K562 (cell line): ENCODE data around the gene IL36RN. TPM values are rescaled to one million over a fixed set of nuclear protein-coding genes. Genes with fewer than 3 reads are reported as not detected.

Experiments
- ARID2 ChIP-seq: fragments of 450-650 bp; IDR thresholded peaks from 2 replicates; pipeline ENCODE4 v1.6.1; 2017; ENCODE audit warnings: antibody characterized with exemption, mild to moderate bottlenecking
- DPF2 ChIP-seq: fragments of 450-650 bp; IDR thresholded peaks from 2 replicates; pipeline ENCODE4 v1.6.1; 2016
- FUS ChIP-seq: fragments of 200-400 bp; formaldehyde crosslinking; optimal IDR thresholded peaks from 2 replicates; pipeline ENCODE3; 2017; ENCODE audit warnings: low read depth, low read length
- PTTG1 ChIP-seq: fragments of 450-650 bp; IDR thresholded peaks from 2 replicates; pipeline ENCODE4 v1.6.1; 2016; ENCODE audit warnings: low read depth, mild to moderate bottlenecking, missing genetic modification characterization, missing compliant biosample characterization
- RCOR1 ChIP-seq, 2 experiments: IDR thresholded peaks; 2 replicates each; pipeline ENCODE4 v1.6.1; 2012; ENCODE audit warnings: low read depth in 2 of 2, low read length in 2 of 2, borderline replicate concordance in 1 of 2, improper control_type of control experiment in 1 of 2
- SETDB1 ChIP-seq: IDR thresholded peaks from one replicate; pipeline ENCODE4 v1.6.1; 2012; ENCODE audit warnings: low read length, control low read depth, inconsistent platforms
- SREBF2 ChIP-seq: sonication (generic); formaldehyde crosslinking; IDR thresholded peaks from 2 replicates; pipeline ENCODE4 v1.4.0; 2020; ENCODE audit warnings: mild to moderate bottlenecking, missing genetic modification reagents
- XRCC4 ChIP-seq: IDR thresholded peaks from one replicate; pipeline ENCODE4 v1.6.1; 2011; ENCODE audit not compliant: insufficient read depth, insufficient read length; ENCODE audit errors: extremely low read depth
- ZKSCAN1 ChIP-seq: fragments of 150-350 bp; IDR thresholded peaks from 2 replicates; pipeline ENCODE4 v1.6.1; 2016; ENCODE audit warnings: low read depth, low read length
- polyA plus RNA-seq, 8 experiments: library from polyadenylated mRNA; depleted of rRNA in 4 of 8; stranded (reverse) in 5 of 8; unstranded in 3 of 8; fragments of >200 nt; fragmentation: Nextera tagmentation in 2 of 8; fragmentation: Illumina TruSeq in 1 of 8; extraction: Ambion mirVana in 2 of 8; extraction: Trizol in 1 of 8; gene quantifications; 2 replicates each; pipeline versions ENCODE4 v1.2.1 to v1.2.3, GENCODE V29; 2011 to 2014; ENCODE audit warnings: inconsistent platforms in 1 of 8, missing spikeins in 1 of 8
- total RNA-seq, 7 experiments: library from RNA; depleted of rRNA in 6 of 7; stranded (reverse); fragments of >200 nt in 6 of 7; fragmentation: Illumina TruSeq in 2 of 7; extraction: Trizol in 2 of 7; gene quantifications; 2 replicates each; pipeline versions ENCODE4 v1.2.1 to v1.2.3, GENCODE V29; 2011 to 2021; ENCODE audit warnings: low replicate concordance in 1 of 7
- TF ChIP-seq, protein P1 (sequence below): fragments of 450-650 bp; IDR thresholded peaks from 2 replicates; pipeline ENCODE4 v1.6.1; 2016
- TF ChIP-seq, protein P2 (sequence below): sonication (generic); formaldehyde crosslinking; IDR thresholded peaks from 2 replicates; pipeline ENCODE4 v1.8.0; 2022; ENCODE audit warnings: missing genetic modification reagents, mild to moderate bottlenecking, borderline replicate concordance
- TF ChIP-seq, protein P3 (sequence below): fragments of 450-650 bp; IDR thresholded peaks from 2 replicates; pipeline ENCODE4 v1.6.1; 2016; ENCODE audit warnings: mild to moderate bottlenecking
- TF ChIP-seq, protein P4 (sequence below): fragments of 250-450 bp; sonication (Bioruptor Pico); IDR thresholded peaks from 2 replicates; pipeline ENCODE4 v1.4.0; 2020
- TF ChIP-seq, protein P5 (sequence below): IDR thresholded peaks from 2 replicates; pipeline ENCODE4 v1.6.1; 2011; ENCODE audit warnings: borderline replicate concordance, low read depth, mild to moderate bottlenecking, moderate library complexity, low read length; ENCODE audit not compliant: insufficient read depth, poor library complexity, severe bottlenecking
- TF ChIP-seq, protein P6 (sequence below): sonication (generic); formaldehyde crosslinking; IDR thresholded peaks from 2 replicates; pipeline ENCODE4 v1.8.0; 2022; ENCODE audit warnings: mild to moderate bottlenecking, missing genetic modification reagents

IL36RN gene
- total and polyA plus RNA-seq, 9 of the 15 experiments (the other 6 are each of a cell fraction or from before 2014, with no cell fraction given) = not detected

DNA sequence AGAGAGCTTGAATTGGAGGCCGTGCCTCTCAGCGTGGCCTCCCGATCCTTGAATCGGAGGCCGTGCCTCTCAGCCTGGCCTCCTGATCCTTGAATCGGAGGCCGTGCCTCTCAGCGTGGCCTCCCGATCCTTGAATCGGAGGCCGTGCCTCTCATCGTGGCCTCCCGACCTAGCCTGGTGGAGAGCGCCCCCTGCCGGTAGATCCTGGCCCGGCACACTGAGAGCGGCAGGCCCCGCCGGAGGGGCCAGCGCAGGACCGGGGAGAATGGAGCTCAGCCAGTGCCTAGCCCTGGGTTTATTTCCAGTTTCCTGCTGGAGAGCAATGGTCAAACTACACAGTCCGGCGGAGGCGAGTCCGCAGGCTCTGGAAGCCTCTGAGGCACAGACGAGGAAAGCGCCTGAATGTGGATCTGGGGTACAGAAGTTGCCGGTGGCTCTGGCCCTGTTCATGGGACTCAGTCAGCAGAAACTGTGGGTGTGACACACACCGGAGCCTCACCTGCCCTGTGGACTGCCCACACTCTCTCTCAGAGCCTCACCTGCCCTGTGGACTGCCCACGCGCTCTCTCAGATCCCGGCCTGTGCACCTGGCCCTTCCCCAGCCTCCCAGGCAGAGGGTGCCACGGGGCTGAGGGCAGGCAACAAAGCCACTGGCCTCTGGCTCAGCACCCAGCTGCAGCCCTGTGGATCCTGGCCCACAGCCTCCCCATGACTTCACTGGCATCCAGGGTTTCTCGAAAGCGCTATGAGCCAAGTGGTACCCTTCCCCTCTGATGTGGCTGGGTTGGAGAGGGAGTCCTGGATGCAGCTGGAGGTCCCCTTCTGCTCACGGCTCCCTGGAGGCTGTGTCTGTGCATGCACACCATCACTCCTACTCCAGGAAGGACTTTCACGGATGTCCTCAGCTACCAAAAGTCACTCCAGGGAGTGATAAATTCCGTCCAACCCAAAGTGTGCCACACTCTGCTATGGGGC is 7.8 kb upstream of the IL36RN start (continued):
- TF ChIP-seq, protein P1, sequence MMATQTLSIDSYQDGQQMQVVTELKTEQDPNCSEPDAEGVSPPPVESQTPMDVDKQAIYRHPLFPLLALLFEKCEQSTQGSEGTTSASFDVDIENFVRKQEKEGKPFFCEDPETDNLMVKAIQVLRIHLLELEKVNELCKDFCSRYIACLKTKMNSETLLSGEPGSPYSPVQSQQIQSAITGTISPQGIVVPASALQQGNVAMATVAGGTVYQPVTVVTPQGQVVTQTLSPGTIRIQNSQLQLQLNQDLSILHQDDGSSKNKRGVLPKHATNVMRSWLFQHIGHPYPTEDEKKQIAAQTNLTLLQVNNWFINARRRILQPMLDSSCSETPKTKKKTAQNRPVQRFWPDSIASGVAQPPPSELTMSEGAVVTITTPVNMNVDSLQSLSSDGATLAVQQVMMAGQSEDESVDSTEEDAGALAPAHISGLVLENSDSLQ = no peak
- TF ChIP-seq PTTG1 (tag) (no peak), SREBF2 (no peak), RCOR1 (IDR thresholded peaks at IDR 0.05; ENCODE audit: borderline replicate concordance in 1 of 2, low read depth in 2 of 2, low read length in 2 of 2) (peak in 1 of 2 experiments; percentile 88; a peak in 2 of 4 replicates), SETDB1 (no peak), ZKSCAN1 (no peak), DPF2 (no peak), XRCC4 (no peak), ARID2 (0 out of 2 replicates have a peak, but pooled peaks have one; percentile 50), FUS (no peak)
- TF ChIP-seq, protein P2, sequence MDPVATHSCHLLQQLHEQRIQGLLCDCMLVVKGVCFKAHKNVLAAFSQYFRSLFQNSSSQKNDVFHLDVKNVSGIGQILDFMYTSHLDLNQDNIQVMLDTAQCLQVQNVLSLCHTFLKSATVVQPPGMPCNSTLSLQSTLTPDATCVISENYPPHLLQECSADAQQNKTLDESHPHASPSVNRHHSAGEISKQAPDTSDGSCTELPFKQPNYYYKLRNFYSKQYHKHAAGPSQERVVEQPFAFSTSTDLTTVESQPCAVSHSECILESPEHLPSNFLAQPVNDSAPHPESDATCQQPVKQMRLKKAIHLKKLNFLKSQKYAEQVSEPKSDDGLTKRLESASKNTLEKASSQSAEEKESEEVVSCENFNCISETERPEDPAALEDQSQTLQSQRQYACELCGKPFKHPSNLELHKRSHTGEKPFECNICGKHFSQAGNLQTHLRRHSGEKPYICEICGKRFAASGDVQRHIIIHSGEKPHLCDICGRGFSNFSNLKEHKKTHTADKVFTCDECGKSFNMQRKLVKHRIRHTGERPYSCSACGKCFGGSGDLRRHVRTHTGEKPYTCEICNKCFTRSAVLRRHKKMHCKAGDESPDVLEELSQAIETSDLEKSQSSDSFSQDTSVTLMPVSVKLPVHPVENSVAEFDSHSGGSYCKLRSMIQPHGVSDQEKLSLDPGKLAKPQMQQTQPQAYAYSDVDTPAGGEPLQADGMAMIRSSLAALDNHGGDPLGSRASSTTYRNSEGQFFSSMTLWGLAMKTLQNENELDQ (CRISPR knock-in tag) = no peak
- TF ChIP-seq, protein P3, sequence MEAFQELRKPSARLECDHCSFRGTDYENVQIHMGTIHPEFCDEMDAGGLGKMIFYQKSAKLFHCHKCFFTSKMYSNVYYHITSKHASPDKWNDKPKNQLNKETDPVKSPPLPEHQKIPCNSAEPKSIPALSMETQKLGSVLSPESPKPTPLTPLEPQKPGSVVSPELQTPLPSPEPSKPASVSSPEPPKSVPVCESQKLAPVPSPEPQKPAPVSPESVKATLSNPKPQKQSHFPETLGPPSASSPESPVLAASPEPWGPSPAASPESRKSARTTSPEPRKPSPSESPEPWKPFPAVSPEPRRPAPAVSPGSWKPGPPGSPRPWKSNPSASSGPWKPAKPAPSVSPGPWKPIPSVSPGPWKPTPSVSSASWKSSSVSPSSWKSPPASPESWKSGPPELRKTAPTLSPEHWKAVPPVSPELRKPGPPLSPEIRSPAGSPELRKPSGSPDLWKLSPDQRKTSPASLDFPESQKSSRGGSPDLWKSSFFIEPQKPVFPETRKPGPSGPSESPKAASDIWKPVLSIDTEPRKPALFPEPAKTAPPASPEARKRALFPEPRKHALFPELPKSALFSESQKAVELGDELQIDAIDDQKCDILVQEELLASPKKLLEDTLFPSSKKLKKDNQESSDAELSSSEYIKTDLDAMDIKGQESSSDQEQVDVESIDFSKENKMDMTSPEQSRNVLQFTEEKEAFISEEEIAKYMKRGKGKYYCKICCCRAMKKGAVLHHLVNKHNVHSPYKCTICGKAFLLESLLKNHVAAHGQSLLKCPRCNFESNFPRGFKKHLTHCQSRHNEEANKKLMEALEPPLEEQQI = peak; percentile 99
- TF ChIP-seq, protein P4, sequence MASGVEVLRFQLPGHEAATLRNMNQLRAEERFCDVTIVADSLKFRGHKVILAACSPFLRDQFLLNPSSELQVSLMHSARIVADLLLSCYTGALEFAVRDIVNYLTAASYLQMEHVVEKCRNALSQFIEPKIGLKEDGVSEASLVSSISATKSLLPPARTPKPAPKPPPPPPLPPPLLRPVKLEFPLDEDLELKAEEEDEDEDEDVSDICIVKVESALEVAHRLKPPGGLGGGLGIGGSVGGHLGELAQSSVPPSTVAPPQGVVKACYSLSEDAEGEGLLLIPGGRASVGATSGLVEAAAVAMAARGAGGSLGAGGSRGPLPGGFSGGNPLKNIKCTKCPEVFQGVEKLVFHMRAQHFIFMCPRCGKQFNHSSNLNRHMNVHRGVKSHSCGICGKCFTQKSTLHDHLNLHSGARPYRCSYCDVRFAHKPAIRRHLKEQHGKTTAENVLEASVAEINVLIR (CRISPR knock-in tag) = no peak
- TF ChIP-seq, protein P5, sequence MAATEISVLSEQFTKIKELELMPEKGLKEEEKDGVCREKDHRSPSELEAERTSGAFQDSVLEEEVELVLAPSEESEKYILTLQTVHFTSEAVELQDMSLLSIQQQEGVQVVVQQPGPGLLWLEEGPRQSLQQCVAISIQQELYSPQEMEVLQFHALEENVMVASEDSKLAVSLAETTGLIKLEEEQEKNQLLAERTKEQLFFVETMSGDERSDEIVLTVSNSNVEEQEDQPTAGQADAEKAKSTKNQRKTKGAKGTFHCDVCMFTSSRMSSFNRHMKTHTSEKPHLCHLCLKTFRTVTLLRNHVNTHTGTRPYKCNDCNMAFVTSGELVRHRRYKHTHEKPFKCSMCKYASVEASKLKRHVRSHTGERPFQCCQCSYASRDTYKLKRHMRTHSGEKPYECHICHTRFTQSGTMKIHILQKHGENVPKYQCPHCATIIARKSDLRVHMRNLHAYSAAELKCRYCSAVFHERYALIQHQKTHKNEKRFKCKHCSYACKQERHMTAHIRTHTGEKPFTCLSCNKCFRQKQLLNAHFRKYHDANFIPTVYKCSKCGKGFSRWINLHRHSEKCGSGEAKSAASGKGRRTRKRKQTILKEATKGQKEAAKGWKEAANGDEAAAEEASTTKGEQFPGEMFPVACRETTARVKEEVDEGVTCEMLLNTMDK = peak; percentile 39
- TF ChIP-seq, protein P6, sequence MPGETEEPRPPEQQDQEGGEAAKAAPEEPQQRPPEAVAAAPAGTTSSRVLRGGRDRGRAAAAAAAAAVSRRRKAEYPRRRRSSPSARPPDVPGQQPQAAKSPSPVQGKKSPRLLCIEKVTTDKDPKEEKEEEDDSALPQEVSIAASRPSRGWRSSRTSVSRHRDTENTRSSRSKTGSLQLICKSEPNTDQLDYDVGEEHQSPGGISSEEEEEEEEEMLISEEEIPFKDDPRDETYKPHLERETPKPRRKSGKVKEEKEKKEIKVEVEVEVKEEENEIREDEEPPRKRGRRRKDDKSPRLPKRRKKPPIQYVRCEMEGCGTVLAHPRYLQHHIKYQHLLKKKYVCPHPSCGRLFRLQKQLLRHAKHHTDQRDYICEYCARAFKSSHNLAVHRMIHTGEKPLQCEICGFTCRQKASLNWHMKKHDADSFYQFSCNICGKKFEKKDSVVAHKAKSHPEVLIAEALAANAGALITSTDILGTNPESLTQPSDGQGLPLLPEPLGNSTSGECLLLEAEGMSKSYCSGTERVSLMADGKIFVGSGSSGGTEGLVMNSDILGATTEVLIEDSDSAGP (CRISPR knock-in tag) = no peak
